Nephron (organoid): ENCODE measurements around the gene ISX.

Experiments
- H3K27ac Mint-ChIP-seq, 3 experiments: 2 replicates each; pipeline ENCODE4 v1.8.0; 2020; ENCODE audit warnings: mixed read lengths in 3 of 3, mild to moderate bottlenecking in 2 of 3, moderate library complexity in 1 of 3
- H3K27me3 Mint-ChIP-seq: 2 replicates; pipeline ENCODE4 v1.8.0; 2021; ENCODE audit warnings: low read depth, mild to moderate bottlenecking, moderate library complexity, mixed read lengths
- H3K36me3 Mint-ChIP-seq: 2 replicates; pipeline ENCODE4 v1.8.0; 2020; ENCODE audit warnings: low read depth, mixed read lengths
- H3K4me1 Mint-ChIP-seq: 2 replicates; pipeline ENCODE4 v1.8.0; 2020; ENCODE audit warnings: mixed read lengths
- H3K4me3 Mint-ChIP-seq, 3 experiments: 2 replicates each; pipeline ENCODE4 v1.8.0; 2020; ENCODE audit warnings: mild to moderate bottlenecking in 3 of 3, mixed read lengths in 3 of 3, moderate library complexity in 2 of 3
- H3K9me3 Mint-ChIP-seq: 2 replicates; pipeline ENCODE4 v1.8.0; 2020; ENCODE audit warnings: mixed read lengths
- TF ChIP-seq, protein P1 (sequence below), 3 experiments: fragments of 200-600 bp; sonication (generic); IDR thresholded peaks; one replicate each; pipeline ENCODE4 v1.5.0; 2021; ENCODE audit warnings: antibody characterized with exemption in 3 of 3; ENCODE audit not compliant: unreplicated experiment in 3 of 3

Gene ISX

DNA sequence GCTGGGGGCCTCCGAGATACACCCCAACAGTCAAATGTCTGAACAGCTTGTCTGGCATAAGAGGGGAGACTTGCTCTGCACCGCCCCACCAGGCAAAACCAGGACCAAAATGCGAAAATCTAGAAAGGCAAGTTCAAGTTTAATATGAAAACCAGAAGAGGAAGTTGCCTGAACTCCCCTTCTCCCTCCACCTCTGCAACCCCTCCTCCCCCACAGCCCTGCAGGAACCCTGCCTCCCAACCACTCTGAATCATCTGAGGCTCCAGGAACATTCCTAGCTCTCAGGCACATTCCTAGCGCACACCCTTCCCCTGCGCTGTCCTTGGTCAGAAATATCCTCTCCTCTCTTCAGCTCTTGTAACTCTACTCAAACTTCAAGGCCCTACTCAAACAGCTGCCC, 36.7 kb downstream of the ISX start:
- TF ChIP-seq, protein P1, sequence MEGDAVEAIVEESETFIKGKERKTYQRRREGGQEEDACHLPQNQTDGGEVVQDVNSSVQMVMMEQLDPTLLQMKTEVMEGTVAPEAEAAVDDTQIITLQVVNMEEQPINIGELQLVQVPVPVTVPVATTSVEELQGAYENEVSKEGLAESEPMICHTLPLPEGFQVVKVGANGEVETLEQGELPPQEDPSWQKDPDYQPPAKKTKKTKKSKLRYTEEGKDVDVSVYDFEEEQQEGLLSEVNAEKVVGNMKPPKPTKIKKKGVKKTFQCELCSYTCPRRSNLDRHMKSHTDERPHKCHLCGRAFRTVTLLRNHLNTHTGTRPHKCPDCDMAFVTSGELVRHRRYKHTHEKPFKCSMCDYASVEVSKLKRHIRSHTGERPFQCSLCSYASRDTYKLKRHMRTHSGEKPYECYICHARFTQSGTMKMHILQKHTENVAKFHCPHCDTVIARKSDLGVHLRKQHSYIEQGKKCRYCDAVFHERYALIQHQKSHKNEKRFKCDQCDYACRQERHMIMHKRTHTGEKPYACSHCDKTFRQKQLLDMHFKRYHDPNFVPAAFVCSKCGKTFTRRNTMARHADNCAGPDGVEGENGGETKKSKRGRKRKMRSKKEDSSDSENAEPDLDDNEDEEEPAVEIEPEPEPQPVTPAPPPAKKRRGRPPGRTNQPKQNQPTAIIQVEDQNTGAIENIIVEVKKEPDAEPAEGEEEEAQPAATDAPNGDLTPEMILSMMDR (IDR thresholded peaks at IDR 0.05; ENCODE audit: unreplicated experiment in 3 of 3) = no peak
- Mint-ChIP-seq H3K9me3 (peaks cover 7% of the 10 kb centered on the region), H3K27me3 (peaks cover 7% of the 10 kb centered on the region), H3K4me1 (no peaks in the 10 kb centered on the region), H3K36me3 (no peaks in the 10 kb centered on the region), H3K4me3 (no peak overlapping the region), H3K27ac (no peak overlapping the region)

DNA sequence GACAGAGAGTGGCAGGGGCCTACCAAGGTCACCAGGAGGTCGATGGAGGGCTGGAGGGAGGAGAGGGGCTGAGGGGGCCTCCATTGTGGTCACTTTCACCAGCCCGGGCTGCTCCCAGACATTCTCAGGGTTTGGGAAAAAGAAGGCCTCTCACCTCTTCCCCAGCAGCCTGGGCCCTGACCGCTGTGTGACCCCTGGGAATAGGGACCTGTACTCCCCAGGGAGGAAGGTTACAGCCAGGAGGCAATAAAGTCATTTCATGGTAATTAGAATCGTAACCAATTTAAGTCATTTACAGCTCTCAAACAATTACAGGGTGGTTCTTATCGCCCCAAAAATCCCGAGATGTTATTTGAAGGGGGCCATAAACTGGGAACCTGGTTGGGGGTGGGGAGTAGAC, 37.8 kb downstream of the ISX start:
- no peak overlapping the region for H3K4me3 Mint-ChIP-seq
- peaks cover 5% of the 10 kb centered on the region for H3K27me3 Mint-ChIP-seq
- H3K9me3 Mint-ChIP-seq = peaks cover 15% of the 10 kb centered on the region
- no peaks in the 10 kb centered on the region for H3K36me3 Mint-ChIP-seq
- H3K27ac Mint-ChIP-seq = no peak overlapping the region
- TF ChIP-seq, protein P1 (IDR thresholded peaks at IDR 0.05; ENCODE audit: unreplicated experiment in 3 of 3) = no peak
- no peaks in the 10 kb centered on the region for H3K4me1 Mint-ChIP-seq

DNA sequence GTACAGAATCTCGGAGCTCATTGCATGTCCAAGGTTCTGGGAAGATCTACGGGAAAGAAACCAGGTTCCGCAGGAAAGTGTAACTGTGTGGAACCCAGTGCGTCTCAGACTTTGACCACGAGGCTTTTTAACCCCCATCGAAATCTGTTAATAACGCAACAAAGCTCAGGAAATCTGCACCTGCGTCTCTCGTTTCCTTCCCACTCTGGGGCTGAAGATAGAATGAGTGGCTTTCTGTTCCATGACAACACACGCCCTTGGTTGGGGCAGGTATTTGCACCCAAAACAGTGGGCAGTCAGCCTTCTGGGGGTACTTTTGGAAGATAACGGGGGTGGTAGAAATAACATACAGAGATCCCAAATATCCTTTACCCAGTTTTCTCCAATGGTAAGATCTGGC, 38.5 kb downstream of the ISX start:
- Mint-ChIP-seq H3K27me3 (peaks cover 9% of the 10 kb centered on the region), H3K9me3 (peaks cover 20% of the 10 kb centered on the region), H3K27ac (no peak overlapping the region), H3K4me1 (no peaks in the 10 kb centered on the region), H3K4me3 (no peak overlapping the region), H3K36me3 (no peaks in the 10 kb centered on the region)
- TF ChIP-seq, protein P1 (IDR thresholded peaks at IDR 0.05; ENCODE audit: unreplicated experiment in 3 of 3) = no peak

DNA sequence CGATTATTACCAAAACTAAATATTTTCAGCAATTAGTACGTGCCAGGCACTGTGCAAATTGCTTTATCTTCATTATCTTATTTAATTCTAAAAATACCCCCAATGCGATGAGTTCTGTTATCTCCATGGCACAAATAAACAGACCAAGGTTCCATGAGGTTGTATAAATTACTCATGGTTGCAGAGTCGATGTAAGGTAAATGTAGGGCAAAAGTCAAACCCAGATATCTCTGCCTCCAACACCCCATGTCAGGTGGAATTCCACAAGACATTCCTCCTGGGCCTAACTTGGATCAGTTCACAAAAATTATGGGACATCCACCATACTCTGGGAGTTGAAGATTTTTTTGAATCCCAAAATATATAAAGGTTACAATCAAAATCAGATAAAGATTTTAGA, 43.7 kb downstream of the ISX start:
- TF ChIP-seq, protein P1 (IDR thresholded peaks at IDR 0.05; ENCODE audit: unreplicated experiment in 3 of 3) = no peak
- Mint-ChIP-seq H3K36me3 (no peaks in the 10 kb centered on the region), H3K27me3 (peaks cover 11% of the 10 kb centered on the region), H3K9me3 (peaks cover 20% of the 10 kb centered on the region), H3K4me1 (no peaks in the 10 kb centered on the region), H3K27ac (no peak overlapping the region), H3K4me3 (no peak overlapping the region)

DNA sequence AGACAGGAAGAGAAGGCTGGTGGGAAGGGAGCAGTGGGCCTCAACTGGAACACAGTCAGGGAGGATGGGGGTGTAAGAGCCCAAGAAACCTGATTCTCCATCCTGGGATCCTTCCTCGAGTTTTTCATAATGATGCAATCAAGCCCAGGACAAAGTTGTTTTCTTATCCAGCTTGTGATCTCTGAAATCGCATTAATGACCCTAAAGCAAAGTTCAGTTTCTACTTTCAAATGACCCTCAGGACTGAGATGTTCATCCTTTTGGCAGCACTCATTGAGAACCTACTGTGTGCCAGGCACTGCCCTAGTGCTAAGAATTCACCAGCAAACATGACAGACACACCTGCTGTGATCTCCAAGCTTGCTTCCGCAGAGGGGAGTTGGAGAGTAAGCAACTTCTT, 45.3 kb downstream of the ISX start:
- no peaks in the 10 kb centered on the region for H3K36me3 Mint-ChIP-seq
- H3K4me3 Mint-ChIP-seq = no peak overlapping the region
- no peak overlapping the region for H3K27ac Mint-ChIP-seq
- H3K9me3 Mint-ChIP-seq = peaks cover 16% of the 10 kb centered on the region
- TF ChIP-seq, protein P1 (IDR thresholded peaks at IDR 0.05; ENCODE audit: unreplicated experiment in 3 of 3) = no peak
- peaks cover 19% of the 10 kb centered on the region for H3K27me3 Mint-ChIP-seq
- H3K4me1 Mint-ChIP-seq = no peaks in the 10 kb centered on the region

DNA sequence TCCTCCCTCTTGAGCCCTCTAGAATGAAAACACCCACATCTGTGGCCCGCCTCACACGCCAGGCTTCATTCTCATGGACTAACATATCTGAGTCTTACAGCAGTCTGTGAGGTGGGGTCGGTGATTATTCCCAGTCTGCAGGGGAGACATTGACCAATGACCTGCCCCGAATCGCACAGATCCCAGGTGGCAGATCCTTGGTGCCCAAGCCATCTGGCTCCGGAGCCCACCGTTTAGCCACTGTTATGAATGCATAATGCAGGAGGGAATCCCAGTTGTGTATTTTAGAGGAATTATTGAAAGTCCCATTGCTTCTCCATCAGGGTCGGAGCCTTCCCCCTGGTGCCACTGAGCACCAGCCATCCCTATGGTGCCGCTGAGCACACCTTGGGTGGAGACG, 47.4 kb downstream of the ISX start:
- H3K27me3 Mint-ChIP-seq = peaks cover 30% of the 10 kb centered on the region
- H3K36me3 Mint-ChIP-seq = no peaks in the 10 kb centered on the region

More for the DNA sequence above, 47.4 kb downstream of the ISX start:
- H3K9me3 Mint-ChIP-seq = peaks cover 8% of the 10 kb centered on the region
- H3K27ac Mint-ChIP-seq = no peak overlapping the region
- TF ChIP-seq, protein P1 (IDR thresholded peaks at IDR 0.05; ENCODE audit: unreplicated experiment in 3 of 3) = no peak
- no peak overlapping the region for H3K4me3 Mint-ChIP-seq
- no peaks in the 10 kb centered on the region for H3K4me1 Mint-ChIP-seq
